K562 (cell line): ENCODE data around the gene ATOH1. TPM values are rescaled to one million over a fixed set of nuclear protein-coding genes. Genes with fewer than 3 reads are reported as not detected.

Experiments used
- ATAC-seq: fragments of 200-7000 bp; cut with Tn5 transposase; 3 replicates; pipeline ENCODE4 v1.9.1; 2020; ENCODE audit warnings: moderate library complexity
- BruUV-seq: library from RNA; stranded (reverse); fragments of 400-500 nt; replicated peaks from 2 replicates; lab custom pipeline; 2021; lab: Mats Ljungman, UMichigan
- CTCF ChIA-PET: fragments of 300-600 bp; formaldehyde crosslinking; extraction: SDS; loops from one replicate; lab custom pipeline; 2021; ENCODE audit warnings: low intra/inter-chr PET ratio; lab: Yijun Ruan, JAX
- POLR2A ChIA-PET: fragments of 300-600, 350-650 bp; sonication (Branson Sonifier 250); formaldehyde crosslinking; extraction: SDS; loops from one replicate; lab custom pipeline; 2021; ENCODE audit warnings: antibody characterized with exemption, inconsistent platforms; lab: Yijun Ruan, JAX
- DNase-seq, 4 experiments: peaks; one replicate each; pipeline versions ENCODE4 v3.0.0 to v3.0.0-alpha.2; 2011 to 2018; ENCODE audit warnings: low spot score in 3 of 4, mixed read lengths in 3 of 4; ENCODE audit errors: extremely low read depth in 1 of 4
- FAIRE-seq: peaks from 2 replicates; lab custom pipeline; 2011; peaks lifted over from hg19 to GRCh38; lab: Jason Lieb, UNC
- H2AFZ ChIP-seq: 2 replicates; pipeline ENCODE4 v1.6.0; 2011; ENCODE audit warnings: low read depth, low read length, control low read depth, inconsistent platforms
- H3K27ac ChIP-seq: fragments of 200-600 bp; 3 replicates; pipeline ENCODE4 v1.8.0; 2011; ENCODE audit warnings: low read depth, mild to moderate bottlenecking, control low read depth, inconsistent platforms, low read length, moderate library complexity, mixed read lengths; ENCODE audit errors: extremely low read depth
- H3K27me3 ChIP-seq, 2 experiments: fragments of 300-600 bp in 1 of 2; 2 replicates in 1 of 2; 3 replicates in 1 of 2; pipeline versions ENCODE4 v1.6.0 to v1.8.0; 2011; ENCODE audit warnings: inconsistent platforms in 2 of 2, low read length in 2 of 2, mild to moderate bottlenecking in 1 of 2, mixed read lengths in 1 of 2, moderate library complexity in 1 of 2; ENCODE audit not compliant: control insufficient read depth in 2 of 2, insufficient read depth in 2 of 2
- H3K36me3 ChIP-seq: fragments of 300-600 bp; 3 replicates; pipeline ENCODE4 v1.8.0; 2011; ENCODE audit warnings: mild to moderate bottlenecking, low read length, inconsistent platforms; ENCODE audit not compliant: control insufficient read depth, insufficient read depth
- H3K4me1 ChIP-seq, 2 experiments: fragments of 200-600 bp in 1 of 2; replicated peaks in 1 of 2; 2 replicates in 1 of 2; 3 replicates in 1 of 2; pipeline versions ENCODE4 v1.5.1 to v1.8.0; 2011; ENCODE audit warnings: inconsistent platforms in 2 of 2, low read length in 2 of 2, mild to moderate bottlenecking in 1 of 2, mixed read lengths in 1 of 2, moderate library complexity in 1 of 2; ENCODE audit not compliant: control insufficient read depth in 2 of 2, insufficient read depth in 2 of 2
- H3K4me2 ChIP-seq: 2 replicates; pipeline ENCODE4 v1.6.1; 2011; ENCODE audit warnings: low read length, control low read depth, inconsistent platforms, mixed read lengths; ENCODE audit not compliant: insufficient read depth
- H3K4me3 ChIP-seq: fragments of 200-600 bp; sonication (generic), shearing (Covaris generic); 2 replicates; pipeline ENCODE4 v1.5.1; 2016; ENCODE audit warnings: control low read depth, inconsistent platforms
- H3K79me2 ChIP-seq: fragments of 200-600 bp; 3 replicates; pipeline ENCODE4 v1.8.0; 2011; ENCODE audit warnings: low read length, inconsistent platforms; ENCODE audit not compliant: control insufficient read depth, insufficient read depth
- H3K9ac ChIP-seq, 2 experiments: 2 replicates each; pipeline versions ENCODE4 v1.6.0 to v1.6.1; 2011; ENCODE audit warnings: low read depth in 2 of 2, low read length in 2 of 2, control low read depth in 1 of 2, inconsistent platforms in 1 of 2, mild to moderate bottlenecking in 1 of 2, mixed read lengths in 1 of 2; ENCODE audit not compliant: insufficient read depth in 1 of 2
- H3K9me1 ChIP-seq: one replicate; pipeline ENCODE4 v1.6.0; 2011; ENCODE audit warnings: inconsistent platforms, mild to moderate bottlenecking, low read length, moderate library complexity; ENCODE audit not compliant: control insufficient read depth, insufficient read depth
- H3K9me3 ChIP-seq: replicated peaks from 2 replicates; pipeline ENCODE4 v1.5.1; 2011; ENCODE audit warnings: low read depth, low read length, inconsistent platforms; ENCODE audit not compliant: control insufficient read depth, insufficient read depth
- H4K20me1 ChIP-seq: replicated peaks from 2 replicates; pipeline ENCODE4 v1.6.1; 2011; ENCODE audit warnings: low read length, inconsistent platforms, mixed read lengths; ENCODE audit not compliant: control insufficient read depth, insufficient read depth
- ARID3A ChIP-seq: IDR thresholded peaks from 2 replicates; pipeline ENCODE4 v1.6.1; 2012; ENCODE audit warnings: low read depth, low read length, improper control_type of control experiment, borderline replicate concordance
- CBX3 ChIP-seq, 2 experiments: IDR thresholded peaks; 1 replicate in 1 of 2; 2 replicates in 1 of 2; pipeline ENCODE4 v1.6.1; 2012; ENCODE audit warnings: inconsistent platforms in 2 of 2, low read length in 2 of 2, borderline replicate concordance in 1 of 2, control low read depth in 1 of 2
- DNMT1 ChIP-seq: fragments of 450-650 bp; IDR thresholded peaks from 2 replicates; pipeline ENCODE4 v1.6.1; 2016; ENCODE audit warnings: antibody characterized with exemption, mild to moderate bottlenecking
- ESRRA ChIP-seq: fragments of 450-650 bp; IDR thresholded peaks from 2 replicates; pipeline ENCODE4 v1.6.1; 2014; ENCODE audit warnings: low read depth, mild to moderate bottlenecking, moderate library complexity, borderline replicate concordance
- FOXM1 ChIP-seq, 2 experiments: fragments of 450-650 bp in 1 of 2; sonication (generic) in 1 of 2; formaldehyde crosslinking in 1 of 2; IDR thresholded peaks; 2 replicates each; pipeline versions ENCODE4 v1.6.1 to v1.9.0; 2017 to 2022; ENCODE audit warnings: low read depth in 2 of 2, mild to moderate bottlenecking in 2 of 2, missing genetic modification reagents in 1 of 2, moderate library complexity in 1 of 2
- HOXB6 ChIP-seq: fragments of 250-450 bp; sonication (Bioruptor Pico); IDR thresholded peaks from 2 replicates; pipeline ENCODE4 v1.5.1; 2022; ENCODE audit warnings: mild to moderate bottlenecking, borderline replicate concordance
- NFE2 ChIP-seq: IDR thresholded peaks from 2 replicates; pipeline ENCODE4 v1.6.1; 2014; ENCODE audit warnings: antibody characterized with exemption, low read depth
- NR3C1 ChIP-seq: sonication (generic); formaldehyde crosslinking; IDR thresholded peaks from 2 replicates; pipeline ENCODE4 v1.8.1; 2022; ENCODE audit warnings: missing genetic modification reagents
- TCFL5 ChIP-seq: fragments of 250-450 bp; sonication (Bioruptor Pico); conservative IDR thresholded peaks from 2 replicates; pipeline ENCODE4 v1.6.1; 2021; ENCODE audit warnings: mild to moderate bottlenecking, moderate library complexity, matching md5 sums
- ZNF217 ChIP-seq: sonication (generic); formaldehyde crosslinking; IDR thresholded peaks from 2 replicates; pipeline ENCODE4 v1.8.0; 2022; ENCODE audit warnings: mild to moderate bottlenecking, missing genetic modification reagents
- ZNF518B ChIP-seq: fragments of 250-450 bp; sonication (Bioruptor Pico); IDR thresholded peaks from 2 replicates; pipeline ENCODE4 v1.5.0; 2021; ENCODE audit warnings: mild to moderate bottlenecking, moderate library complexity
- ZNF551 ChIP-seq: fragments of 250-450 bp; sonication (Bioruptor Pico); IDR thresholded peaks from 2 replicates; pipeline ENCODE4 v1.5.0; 2021; ENCODE audit warnings: mild to moderate bottlenecking, moderate library complexity
- WGBS: fragments of 100-300 bp; shearing (Covaris generic); methylation state at CpG from one replicate; pipeline ENCODE4 v1.1.6; 2016; ENCODE audit warnings: low coverage, mixed read lengths; ENCODE audit not compliant: insufficient coverage; ENCODE audit errors: missing lambda C conversion rate; 5-methylcytosine and 5-hydroxymethylcytosine counted together
- in situ Hi-C: fragments of 300-500 bp; cut with MboI; formaldehyde crosslinking; loops from 4 replicates; pipeline ENCODE4 v1.15.0; 2018; ENCODE audit warnings: inconsistent platforms, mixed read lengths
- intact Hi-C: fragments of 100-400 bp; cut with micrococcal nuclease; formaldehyde crosslinking; loops from 2 replicates; pipeline ENCODE4 v1.14.2; 2022
- polyA plus RNA-seq, 8 experiments: library from polyadenylated mRNA; depleted of rRNA in 4 of 8; stranded (reverse) in 5 of 8; unstranded in 3 of 8; fragments of >200 nt; fragmentation: Nextera tagmentation in 2 of 8; fragmentation: Illumina TruSeq in 1 of 8; extraction: Ambion mirVana in 2 of 8; extraction: Trizol in 1 of 8; gene quantifications; 2 replicates each; pipeline versions ENCODE4 v1.2.1 to v1.2.3, GENCODE V29; 2011 to 2014; ENCODE audit warnings: inconsistent platforms in 1 of 8, missing spikeins in 1 of 8
- total RNA-seq, 7 experiments: library from RNA; depleted of rRNA in 6 of 7; stranded (reverse); fragments of >200 nt in 6 of 7; fragmentation: Illumina TruSeq in 2 of 7; extraction: Trizol in 2 of 7; gene quantifications; 2 replicates each; pipeline versions ENCODE4 v1.2.1 to v1.2.3, GENCODE V29; 2011 to 2021; ENCODE audit warnings: low replicate concordance in 1 of 7

Gene ATOH1
- total and polyA plus RNA-seq, 9 of the 15 experiments (the other 6 are each of a cell fraction or from before 2014, with no cell fraction given), result not detected

GRCh38 chr4:93843772-93844171 is 15.2 kb downstream of the ATOH1 start:
- Histone ChIP-seq H3K9ac (no peak overlapping the region), H2AFZ (no peak overlapping the region), H3K27me3 (no peaks in the 10 kb centered on the region), H3K9me1 (no peaks in the 10 kb centered on the region), H3K79me2 (no peaks in the 10 kb centered on the region), H3K4me2 (no peak overlapping the region), H3K36me3 (no peaks in the 10 kb centered on the region), H3K4me1 (no peaks in the 10 kb centered on the region), H3K27ac (no peak overlapping the region), H3K4me3 (no peak overlapping the region), H4K20me1 (no peaks in the 10 kb centered on the region), H3K9me3 (no peaks in the 10 kb centered on the region)
- FAIRE-seq (no peak), DNase-seq (no peak), ATAC-seq (no peak)
- in situ Hi-C loops, result no loop called here
- intact Hi-C loops, result no loop called here
- no peak for TF ChIP-seq ZNF518B
- TF ChIP-seq HOXB6 (CRISPR knock-in tag), result no peak
- ChIA-PET CTCF (no interaction called here), POLR2A (no interaction called here)
- BruUV-seq, result no TSS peak

GRCh38 chr4:93852680-93853079 is 24.1 kb downstream of the ATOH1 start:
- FAIRE-seq (no peak), ATAC-seq (no peak), DNase-seq (no peak)
- Histone ChIP-seq H3K79me2 (no peaks in the 10 kb centered on the region), H3K9me3 (no peaks in the 10 kb centered on the region), H3K4me3 (no peak overlapping the region), H3K36me3 (no peaks in the 10 kb centered on the region), H3K27ac (no peak overlapping the region), H3K4me2 (no peak overlapping the region), H3K9ac (no peak overlapping the region), H3K4me1 (no peaks in the 10 kb centered on the region), H2AFZ (no peak overlapping the region), H4K20me1 (no peaks in the 10 kb centered on the region), H3K27me3 (no peaks in the 10 kb centered on the region), H3K9me1 (no peaks in the 10 kb centered on the region)
- CTCF ChIA-PET, result no interaction called here
- in situ Hi-C loops, result no loop called here
- no TSS peak for BruUV-seq
- intact Hi-C loops, result no loop called here
- POLR2A ChIA-PET, result no interaction called here
- WGBS, result 2% methylated on average over 3 of the region's 3 CpGs
- TF ChIP-seq NR3C1 (CRISPR knock-in tag) (no peak), FOXM1 (IDR thresholded peaks at IDR 0.05; ENCODE audit: low read depth) (no peak), FOXM1 (CRISPR knock-in tag; IDR thresholded peaks at IDR 0.05; ENCODE audit: low read depth) (no peak), DNMT1 (no peak), TCFL5 (CRISPR knock-in tag) (no peak), ZNF217 (CRISPR knock-in tag) (no peak), ZNF551 (CRISPR knock-in tag) (no peak), CBX3 (IDR thresholded peaks at IDR 0.05; ENCODE audit: borderline replicate concordance in 1 of 2, low read length in 2 of 2) (no peak), NFE2 (no peak), ARID3A (no peak), ESRRA (no peak)
